Spleen (tissue), 11 donors: ENCODE measurements around the gene ZNF385D. TPM values are rescaled to one million over a fixed set of nuclear protein-coding genes. Genes with fewer than 3 reads are reported as not detected.

Source experiments
- DNase-seq: peaks from one replicate; pipeline ENCODE4 v3.0.0-alpha.2; 2020
- H3K27ac ChIP-seq, 8 donors: fragments of 200-600 bp; sonication (generic) in 7 of 8; 1 replicate in 4 of 8; 2 replicates in 4 of 8; pipeline versions ENCODE4 v1.5.0 to v1.8.0; 2016 to 2021; ENCODE audit warnings: inconsistent platforms in 4 of 8, mild to moderate bottlenecking in 4 of 8, moderate library complexity in 1 of 8
- H3K27me3 ChIP-seq, 7 donors: fragments of 200-600 bp; sonication (generic) in 6 of 7; replicated peaks in 1 of 7; 1 replicate in 4 of 7; 2 replicates in 3 of 7; pipeline versions ENCODE4 v1.5.0 to v1.8.0; 2016 to 2021; ENCODE audit warnings: inconsistent platforms in 3 of 7, mild to moderate bottlenecking in 1 of 7
- H3K36me3 ChIP-seq, 6 donors: fragments of 200-600 bp; sonication (generic) in 5 of 6; 1 replicate in 4 of 6; 2 replicates in 2 of 6; pipeline versions ENCODE4 v1.5.0 to v1.8.0; 2016 to 2021; ENCODE audit warnings: inconsistent platforms in 2 of 6
- H3K4me1 ChIP-seq, 6 donors: fragments of 200-600 bp; sonication (generic) in 5 of 6; 1 replicate in 3 of 6; 2 replicates in 3 of 6; pipeline versions ENCODE4 v1.5.0 to v1.8.0; 2016 to 2021; ENCODE audit warnings: inconsistent platforms in 3 of 6
- H3K4me3 ChIP-seq, 8 donors: fragments of 200-600 bp; sonication (generic) in 7 of 8; 1 replicate in 4 of 8; 2 replicates in 4 of 8; pipeline versions ENCODE4 v1.5.0 to v1.8.0; 2016 to 2021; ENCODE audit warnings: inconsistent platforms in 4 of 8, mild to moderate bottlenecking in 4 of 8, moderate library complexity in 2 of 8
- H3K9me3 ChIP-seq, 8 donors: fragments of 200-600 bp; sonication (generic) in 7 of 8; 1 replicate in 4 of 8; 2 replicates in 4 of 8; pipeline versions ENCODE4 v1.5.0 to v1.8.0; 2016 to 2021; ENCODE audit warnings: inconsistent platforms in 4 of 8
- POLR2A ChIP-seq, 3 donors: fragments of 450-650 bp; IDR thresholded peaks; one replicate each; pipeline ENCODE4 v1.5.1; 2017; ENCODE audit warnings: antibody characterized with exemption in 3 of 3, mild to moderate bottlenecking in 1 of 3
- POLR2AphosphoS5 ChIP-seq, 3 donors: sonication (generic); formaldehyde crosslinking; IDR thresholded peaks; one replicate each; pipeline ENCODE4 v1.5.1; 2017; ENCODE audit warnings: antibody characterized with exemption in 3 of 3
- WGBS, 5 donors: extraction: QIAGEN DNeasy Blood & Tissue Kit in 3 of 5; methylation state at CpG; one replicate each; pipeline versions ENCODE4 v1.1.5 to v1.1.7; 2013 to 2018; 5-methylcytosine and 5-hydroxymethylcytosine counted together
- intact Hi-C: fragments of 100-400 bp; cut with DNase I; formaldehyde crosslinking; loops from one replicate; pipeline ENCODE4 v1.15.0; 2023; ENCODE audit warnings: low total_unique reads
- polyA plus RNA-seq, 3 donors: library from polyadenylated mRNA; stranded (reverse); fragments of 200-250 nt; gene quantifications; one replicate each; pipeline ENCODE4 v1.2.1, GENCODE V29; 2013
- total RNA-seq, 7 donors: library from RNA; depleted of rRNA in 3 of 7; stranded (reverse); fragments of >200 nt in 3 of 7; fragmentation: NEBNext Ultra II Directional in 4 of 7; extraction: Animal tissue kit (Norgen Biotek cat#: 25700) in 4 of 7; gene quantifications; one replicate each; pipeline versions ENCODE4 v1.1.0 to v1.2.1, GENCODE V29; 2016 to 2021
- TF ChIP-seq, protein P1 (sequence below), 11 experiments: fragments of 200-600 bp in 7 of 11; fragments of 450-650 bp in 4 of 11; sonication (generic) in 4 of 11; IDR thresholded peaks in 8 of 11; conservative IDR thresholded peaks in 3 of 11; 1 replicate in 7 of 11; 2 replicates in 4 of 11; pipeline versions ENCODE4 v1.4.0 to v1.8.0; 2016 to 2021; ENCODE audit warnings: antibody characterized with exemption in 11 of 11, inconsistent platforms in 4 of 11, mild to moderate bottlenecking in 1 of 11
- donor health status: healthy with polysubstance abuse.
- donor health status: DM: no; HTN: no; CAD: no; lungs with moderate emphysema.
- donor health status: DM: no; HTN: no; CAD: no.
- donor health status: Bipolar disorder and iron deficiency.
- donor health status: healthy.
- donor health status: DM: no; HTN: no; CAD: no.
- donor health status: DM: yes; HTN: yes; CAD: no.

The ZNF385D gene
- total and polyA plus RNA-seq, 10 donors: 0.05 to 3.2 (median 0.70) TPM

DNA sequence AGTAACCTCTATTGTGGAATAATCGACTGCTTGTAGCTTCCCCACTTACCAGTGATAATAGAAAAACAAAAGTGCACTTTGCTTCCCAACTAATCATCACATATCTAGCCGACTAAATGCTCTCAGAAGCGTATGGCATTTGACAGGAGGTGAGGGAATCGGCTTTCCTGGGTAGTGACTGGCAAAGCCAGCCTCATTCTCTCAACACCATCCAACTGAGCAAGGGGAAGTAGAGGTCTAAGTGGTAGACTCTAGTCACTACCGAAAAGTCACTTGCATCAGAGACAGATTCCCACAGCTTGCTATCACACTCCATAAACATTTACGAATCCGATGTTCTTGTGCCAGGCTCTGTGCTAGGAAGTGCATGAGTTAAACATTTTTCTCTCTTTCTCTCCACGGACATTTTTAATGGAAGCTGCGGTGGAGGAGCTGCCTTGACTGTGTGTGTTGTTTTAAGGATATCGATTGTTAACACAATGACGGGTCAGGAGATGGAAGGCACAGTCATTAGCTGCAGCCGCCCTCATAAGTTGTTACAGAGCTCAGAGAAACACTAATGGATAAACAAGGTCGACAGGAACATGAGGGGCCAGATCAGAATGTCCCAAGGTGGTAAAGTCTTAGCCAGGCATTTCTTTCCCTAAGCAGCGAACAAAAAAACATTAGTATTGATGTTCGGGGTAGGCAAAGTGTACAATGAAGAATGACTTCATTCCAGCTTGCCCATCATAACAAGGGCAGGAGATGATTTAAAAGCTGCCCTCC is 11.9 kb downstream of the ZNF385D start:
- intact Hi-C loops: no loop called here
- Histone ChIP-seq H3K4me3 (no peak overlapping the region), H3K27ac (no peak overlapping the region), H3K36me3 (no peaks in the 10 kb centered on the region), H3K4me1 (no peaks in the 10 kb centered on the region), H3K9me3 (peaks cover 0 to 11% (median 0%) of the 10 kb centered on the region in 8 donors), H3K27me3 (no peaks in the 10 kb centered on the region)
- 80 to 82% (median 81%) methylated on average over 15 of the region's 15 CpGs for WGBS, 5 donors
- no peak for DNase-seq
- TF ChIP-seq POLR2A (IDR thresholded peaks at IDR 0.05): no peak
- TF ChIP-seq, protein P1, sequence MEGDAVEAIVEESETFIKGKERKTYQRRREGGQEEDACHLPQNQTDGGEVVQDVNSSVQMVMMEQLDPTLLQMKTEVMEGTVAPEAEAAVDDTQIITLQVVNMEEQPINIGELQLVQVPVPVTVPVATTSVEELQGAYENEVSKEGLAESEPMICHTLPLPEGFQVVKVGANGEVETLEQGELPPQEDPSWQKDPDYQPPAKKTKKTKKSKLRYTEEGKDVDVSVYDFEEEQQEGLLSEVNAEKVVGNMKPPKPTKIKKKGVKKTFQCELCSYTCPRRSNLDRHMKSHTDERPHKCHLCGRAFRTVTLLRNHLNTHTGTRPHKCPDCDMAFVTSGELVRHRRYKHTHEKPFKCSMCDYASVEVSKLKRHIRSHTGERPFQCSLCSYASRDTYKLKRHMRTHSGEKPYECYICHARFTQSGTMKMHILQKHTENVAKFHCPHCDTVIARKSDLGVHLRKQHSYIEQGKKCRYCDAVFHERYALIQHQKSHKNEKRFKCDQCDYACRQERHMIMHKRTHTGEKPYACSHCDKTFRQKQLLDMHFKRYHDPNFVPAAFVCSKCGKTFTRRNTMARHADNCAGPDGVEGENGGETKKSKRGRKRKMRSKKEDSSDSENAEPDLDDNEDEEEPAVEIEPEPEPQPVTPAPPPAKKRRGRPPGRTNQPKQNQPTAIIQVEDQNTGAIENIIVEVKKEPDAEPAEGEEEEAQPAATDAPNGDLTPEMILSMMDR (IDR thresholded peaks at IDR 0.05 in 8 of 11, conservative IDR thresholded peaks at IDR 0.05 in 3 of 11): no peak

DNA sequence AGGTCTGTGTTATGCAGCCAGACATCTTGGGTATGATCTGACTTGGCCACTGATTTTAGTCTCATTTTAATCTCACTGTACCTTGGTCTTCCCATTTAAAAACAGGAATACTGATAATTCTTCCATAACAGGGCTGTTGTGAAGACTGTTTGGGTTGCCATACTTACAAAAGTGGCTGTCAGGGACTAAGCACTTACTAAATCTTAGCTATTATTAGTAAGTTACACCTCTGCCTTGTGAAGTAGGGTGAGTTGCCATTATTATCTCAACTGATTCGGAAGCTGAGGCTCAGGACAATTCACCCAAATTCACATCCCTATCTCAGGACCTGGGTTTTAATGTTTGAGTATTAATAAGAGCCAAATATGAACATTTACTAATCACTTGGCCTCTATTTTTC is 12.7 kb downstream of the ZNF385D start:
- no peaks in the 10 kb centered on the region for H3K36me3 ChIP-seq
- H3K9me3 ChIP-seq: peaks cover 0 to 8% (median 0%) of the 10 kb centered on the region in 8 donors
- no peak overlapping the region for H3K27ac ChIP-seq
- no peak overlapping the region for H3K4me3 ChIP-seq
- TF ChIP-seq POLR2AphosphoS5 (IDR thresholded peaks at IDR 0.05) (no peak), POLR2A (IDR thresholded peaks at IDR 0.05) (no peak)
- TF ChIP-seq, protein P1 (IDR thresholded peaks at IDR 0.05 in 8 of 11, conservative IDR thresholded peaks at IDR 0.05 in 3 of 11): no peak
- intact Hi-C loops: no loop called here
- WGBS, 5 donors: 75 to 88% (median 82%) methylated on average over 1 of the region's 1 CpG
- H3K27me3 ChIP-seq: no peaks in the 10 kb centered on the region
- no peak for DNase-seq
- H3K4me1 ChIP-seq: no peaks in the 10 kb centered on the region

GRCh38 chr3:21734746-21735145 is 16.3 kb downstream of the ZNF385D start:
- H3K27ac ChIP-seq: no peak overlapping the region
- H3K36me3 ChIP-seq: no peaks in the 10 kb centered on the region
- intact Hi-C loops: no loop called here
- H3K9me3 ChIP-seq: peaks cover 0 to 8% (median 0%) of the 10 kb centered on the region in 8 donors
- H3K27me3 ChIP-seq: no peaks in the 10 kb centered on the region
- no peak for DNase-seq
- 75 to 84% (median 78%) methylated on average over 3 of the region's 3 CpGs for WGBS, 5 donors
- H3K4me1 ChIP-seq: no peaks in the 10 kb centered on the region
- TF ChIP-seq POLR2AphosphoS5 (IDR thresholded peaks at IDR 0.05) (no peak), POLR2A (IDR thresholded peaks at IDR 0.05) (no peak)
- TF ChIP-seq, protein P1 (IDR thresholded peaks at IDR 0.05 in 8 of 11, conservative IDR thresholded peaks at IDR 0.05 in 3 of 11): no peak
- H3K4me3 ChIP-seq: no peak overlapping the region

- Histone ChIP-seq H3K4me3 (no peak overlapping the region), H3K27me3 (no peaks in the 10 kb centered on the region), H3K36me3 (no peaks in the 10 kb centered on the region), H3K4me1 (no peaks in the 10 kb centered on the region), H3K9me3 (peaks cover 0 to 28% (median 16%) of the 10 kb centered on the region in 8 donors), H3K27ac (no peak overlapping the region)
- no peak for DNase-seq
- 56 to 88% (median 78%) methylated on average over 6 of the region's 6 CpGs for WGBS, 5 donors
- TF ChIP-seq POLR2AphosphoS5 (IDR thresholded peaks at IDR 0.05): no peak
- TF ChIP-seq POLR2A (IDR thresholded peaks at IDR 0.05): no peak
- TF ChIP-seq, protein P1 (IDR thresholded peaks at IDR 0.05 in 8 of 11, conservative IDR thresholded peaks at IDR 0.05 in 3 of 11): no peak
- intact Hi-C loops: no loop called here
Observed at GRCh38 chr3:21729888-21730459, 21.0 kb downstream of the ZNF385D start.
